ENCODE measurements around the gene GOLIM4. TPM values are rescaled to one million over a fixed set of nuclear protein-coding genes. Genes with fewer than 3 reads are reported as not detected.

Gene GOLIM4
- polyA plus RNA-seq, 2 donors: 5.7 to 6.9 TPM

DNA sequence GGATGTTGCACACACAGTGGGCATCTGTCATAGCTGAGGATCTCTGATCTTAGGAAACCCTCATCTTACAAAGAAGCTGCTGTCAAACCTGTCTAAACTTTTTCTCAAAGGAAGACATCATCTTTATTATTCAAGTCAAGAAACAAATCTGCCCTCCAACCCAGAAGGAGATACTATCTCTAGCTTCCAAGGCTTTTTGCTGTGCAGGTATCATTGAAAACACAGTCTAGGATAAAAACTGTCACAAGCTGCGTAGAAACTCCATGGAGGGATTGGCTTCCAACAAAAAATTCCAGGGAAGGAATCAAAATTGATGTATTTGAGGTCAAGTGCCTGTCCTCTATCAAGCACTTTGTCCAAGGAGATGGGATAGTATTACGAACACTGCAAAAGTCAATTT lies 89.1 kb downstream of the GOLIM4 start:
- Histone ChIP-seq H3K4me3 (ENCODE audit: low read depth in 1 of 2, low read length in 2 of 2) (no peak overlapping the region), H3K4me1 (ENCODE audit: control insufficient read depth in 2 of 2, insufficient read depth in 2 of 2, low read length in 1 of 2) (no peaks in the 10 kb centered on the region), H3K36me3 (ENCODE audit: control insufficient read depth in 2 of 2, insufficient read depth in 2 of 2, low read length in 1 of 2) (no peaks in the 10 kb centered on the region), H3K27ac (ENCODE audit: low read depth in 2 of 2, low read length in 1 of 2) (no peak overlapping the region), H3K9me3 (ENCODE audit: control insufficient read depth in 2 of 2, insufficient read depth in 1 of 2, low read depth in 1 of 2, low read length in 1 of 2) (no peaks in the 10 kb centered on the region), H3K27me3 (ENCODE audit: control insufficient read depth in 1 of 2, insufficient read depth in 2 of 2, low read length in 2 of 2) (no peaks in the 10 kb centered on the region)
- 89 to 90% methylated on average over 2 of the region's 2 CpGs for WGBS, 2 donors

DNA sequence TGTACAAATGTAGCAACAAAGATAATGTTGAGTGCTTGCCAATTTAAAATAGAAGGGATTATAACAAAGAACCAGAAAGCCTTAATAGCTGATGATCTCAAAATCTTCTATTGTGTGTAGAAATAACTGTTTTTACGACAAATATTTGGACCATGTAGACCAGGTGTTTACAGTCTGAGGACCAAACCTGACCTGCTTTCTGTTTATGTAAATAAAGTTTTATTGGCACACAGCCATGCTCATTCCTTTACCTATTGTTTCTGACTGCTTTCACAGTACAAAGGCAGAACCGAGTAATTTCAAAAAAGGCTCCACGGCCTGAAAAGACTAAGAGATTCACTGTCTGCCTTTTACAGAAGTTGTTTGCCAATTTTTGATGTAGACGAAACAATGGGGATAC lies 91.8 kb downstream of the GOLIM4 start:
- no peaks in the 10 kb centered on the region for H3K36me3 ChIP-seq (ENCODE audit: control insufficient read depth in 2 of 2, insufficient read depth in 2 of 2, low read length in 1 of 2)
- no peaks in the 10 kb centered on the region for H3K9me3 ChIP-seq (ENCODE audit: control insufficient read depth in 2 of 2, insufficient read depth in 1 of 2, low read depth in 1 of 2, low read length in 1 of 2)
- no peak overlapping the region for H3K4me3 ChIP-seq (ENCODE audit: low read depth in 1 of 2, low read length in 2 of 2)
- H3K4me1 ChIP-seq (ENCODE audit: control insufficient read depth in 2 of 2, insufficient read depth in 2 of 2, low read length in 1 of 2): no peaks in the 10 kb centered on the region
- H3K27ac ChIP-seq (ENCODE audit: low read depth in 2 of 2, low read length in 1 of 2): no peak overlapping the region
- 63 to 70% methylated on average over 4 of the region's 4 CpGs for whole genome bisulfite sequencing, 2 donors
- H3K27me3 ChIP-seq (ENCODE audit: control insufficient read depth in 1 of 2, insufficient read depth in 2 of 2, low read length in 2 of 2): no peaks in the 10 kb centered on the region

DNA sequence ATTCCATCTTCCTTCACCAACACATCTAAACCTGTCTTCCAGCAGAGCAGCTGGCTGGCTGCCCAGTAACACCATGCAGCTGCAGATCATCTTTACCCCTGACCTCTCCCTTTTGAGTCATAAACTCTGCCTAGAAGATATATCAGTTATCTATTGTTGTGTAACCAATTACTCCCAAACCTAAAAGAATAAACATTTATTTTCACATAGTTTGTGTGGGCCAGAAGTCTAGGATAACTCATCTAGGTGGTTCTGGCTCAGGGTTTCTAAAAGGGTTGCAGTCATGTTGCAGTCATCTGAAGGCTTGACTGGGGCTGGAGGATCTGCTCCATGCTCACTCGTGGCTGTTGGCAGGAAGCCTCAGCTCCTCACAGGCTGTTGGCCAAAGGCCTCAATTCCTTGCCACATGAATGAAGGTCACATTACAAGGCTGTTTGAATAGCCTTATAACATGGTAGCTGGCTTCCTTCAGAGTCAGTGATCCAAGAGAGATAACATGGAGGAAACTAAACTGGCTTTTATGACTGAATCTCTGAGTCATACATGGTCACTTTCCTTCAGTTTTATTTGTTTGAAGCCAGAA lies 92.8 kb downstream of the GOLIM4 start:
- no peak overlapping the region for H3K27ac ChIP-seq (ENCODE audit: low read depth in 2 of 2, low read length in 1 of 2)
- H3K36me3 ChIP-seq (ENCODE audit: control insufficient read depth in 2 of 2, insufficient read depth in 2 of 2, low read length in 1 of 2): no peaks in the 10 kb centered on the region
- H3K4me3 ChIP-seq (ENCODE audit: low read depth in 1 of 2, low read length in 2 of 2): no peak overlapping the region
- H3K27me3 ChIP-seq (ENCODE audit: control insufficient read depth in 1 of 2, insufficient read depth in 2 of 2, low read length in 2 of 2): no peaks in the 10 kb centered on the region
- no peaks in the 10 kb centered on the region for H3K4me1 ChIP-seq (ENCODE audit: control insufficient read depth in 2 of 2, insufficient read depth in 2 of 2, low read length in 1 of 2)
- WGBS, 2 donors: 24 to 29% methylated on average over 1 of the region's 1 CpG
- H3K9me3 ChIP-seq (ENCODE audit: control insufficient read depth in 2 of 2, insufficient read depth in 1 of 2, low read depth in 1 of 2, low read length in 1 of 2): no peaks in the 10 kb centered on the region

GRCh38 chr3:168001244-168001643 lies 94.5 kb downstream of the GOLIM4 start:
- WGBS, 2 donors: 83 to 93% methylated on average over 1 of the region's 1 CpG
- H3K27ac ChIP-seq (ENCODE audit: low read depth in 2 of 2, low read length in 1 of 2): no peak overlapping the region
- H3K4me1 ChIP-seq (ENCODE audit: control insufficient read depth in 2 of 2, insufficient read depth in 2 of 2, low read length in 1 of 2): no peaks in the 10 kb centered on the region
- H3K36me3 ChIP-seq (ENCODE audit: control insufficient read depth in 2 of 2, insufficient read depth in 2 of 2, low read length in 1 of 2): no peaks in the 10 kb centered on the region
- no peaks in the 10 kb centered on the region for H3K9me3 ChIP-seq (ENCODE audit: control insufficient read depth in 2 of 2, insufficient read depth in 1 of 2, low read depth in 1 of 2, low read length in 1 of 2)
- no peak overlapping the region for H3K4me3 ChIP-seq (ENCODE audit: low read depth in 1 of 2, low read length in 2 of 2)
- H3K27me3 ChIP-seq (ENCODE audit: control insufficient read depth in 1 of 2, insufficient read depth in 2 of 2, low read length in 2 of 2): no peaks in the 10 kb centered on the region

- no peaks in the 10 kb centered on the region for H3K27me3 ChIP-seq (ENCODE audit: control insufficient read depth in 1 of 2, insufficient read depth in 2 of 2, low read length in 2 of 2)
- no peaks in the 10 kb centered on the region for H3K4me1 ChIP-seq (ENCODE audit: control insufficient read depth in 2 of 2, insufficient read depth in 2 of 2, low read length in 1 of 2)
- no peaks in the 10 kb centered on the region for H3K36me3 ChIP-seq (ENCODE audit: control insufficient read depth in 2 of 2, insufficient read depth in 2 of 2, low read length in 1 of 2)
- no peak overlapping the region for H3K4me3 ChIP-seq (ENCODE audit: low read depth in 1 of 2, low read length in 2 of 2)
- H3K27ac ChIP-seq (ENCODE audit: low read depth in 2 of 2, low read length in 1 of 2): no peak overlapping the region
- 87 to 88% methylated on average over 5 of the region's 5 CpGs for WGBS, 2 donors
- no peaks in the 10 kb centered on the region for H3K9me3 ChIP-seq (ENCODE audit: control insufficient read depth in 2 of 2, insufficient read depth in 1 of 2, low read depth in 1 of 2, low read length in 1 of 2)
Observed at GRCh38 chr3:167998253-167998652, 97.5 kb downstream of the GOLIM4 start.

DNA sequence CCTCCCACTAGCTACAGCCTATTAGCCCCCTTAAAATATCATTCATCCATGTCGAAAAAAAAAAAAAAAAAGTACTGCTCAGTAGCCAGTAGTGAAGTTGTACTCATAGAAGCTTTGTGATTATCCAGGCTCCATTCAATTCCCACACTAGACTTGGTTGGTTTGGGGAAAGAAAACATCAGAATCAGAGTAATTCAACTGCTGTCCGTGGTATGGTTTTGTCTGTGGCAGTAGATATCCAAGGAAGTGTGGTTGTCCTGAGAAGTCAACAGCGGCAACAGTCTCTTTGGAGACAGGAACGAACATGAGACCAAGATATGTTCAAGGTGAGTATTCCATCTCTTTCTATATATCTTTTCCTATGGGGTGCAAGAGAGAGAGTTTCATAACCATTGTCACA lies 99.2 kb downstream of the GOLIM4 start:
- Histone ChIP-seq H3K4me3 (ENCODE audit: low read depth in 1 of 2, low read length in 2 of 2) (no peak overlapping the region), H3K4me1 (ENCODE audit: control insufficient read depth in 2 of 2, insufficient read depth in 2 of 2, low read length in 1 of 2) (no peaks in the 10 kb centered on the region), H3K27ac (ENCODE audit: low read depth in 2 of 2, low read length in 1 of 2) (no peak overlapping the region), H3K27me3 (ENCODE audit: control insufficient read depth in 1 of 2, insufficient read depth in 2 of 2, low read length in 2 of 2) (no peaks in the 10 kb centered on the region), H3K36me3 (ENCODE audit: control insufficient read depth in 2 of 2, insufficient read depth in 2 of 2, low read length in 1 of 2) (no peaks in the 10 kb centered on the region), H3K9me3 (ENCODE audit: control insufficient read depth in 2 of 2, insufficient read depth in 1 of 2, low read depth in 1 of 2, low read length in 1 of 2) (no peaks in the 10 kb centered on the region)
- WGBS, 2 donors: 79 to 86% methylated on average over 4 of the region's 4 CpGs

DNA sequence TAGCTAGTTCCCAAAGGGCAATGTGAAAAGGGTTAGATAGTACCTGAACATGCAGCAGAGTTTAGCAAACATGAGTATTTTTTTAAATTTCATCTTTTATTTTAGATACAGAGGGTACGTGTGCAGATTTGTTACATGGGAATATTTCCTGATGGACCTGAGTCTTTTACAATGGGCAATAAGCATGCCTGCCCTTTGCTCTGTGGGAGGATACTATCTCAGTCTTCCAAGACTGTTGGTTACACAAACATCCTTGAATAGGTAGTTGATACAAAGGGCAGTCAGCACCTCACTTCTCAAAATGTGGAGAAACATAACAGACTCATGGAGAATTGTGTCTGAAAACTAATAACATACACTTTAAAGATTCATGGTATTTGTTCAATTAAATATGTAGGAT lies 103.3 kb downstream of the GOLIM4 start:
- Histone ChIP-seq H3K4me1 (ENCODE audit: control insufficient read depth in 2 of 2, insufficient read depth in 2 of 2, low read length in 1 of 2) (no peaks in the 10 kb centered on the region), H3K27ac (ENCODE audit: low read depth in 2 of 2, low read length in 1 of 2) (no peak overlapping the region), H3K36me3 (ENCODE audit: control insufficient read depth in 2 of 2, insufficient read depth in 2 of 2, low read length in 1 of 2) (no peaks in the 10 kb centered on the region), H3K9me3 (ENCODE audit: control insufficient read depth in 2 of 2, insufficient read depth in 1 of 2, low read depth in 1 of 2, low read length in 1 of 2) (no peaks in the 10 kb centered on the region), H3K4me3 (ENCODE audit: low read depth in 1 of 2, low read length in 2 of 2) (no peak overlapping the region), H3K27me3 (ENCODE audit: control insufficient read depth in 1 of 2, insufficient read depth in 2 of 2, low read length in 2 of 2) (no peaks in the 10 kb centered on the region)
- whole genome bisulfite sequencing, 2 donors: 66 to 89% methylated on average over 1 of the region's 1 CpG

- no peak overlapping the region for H3K4me3 ChIP-seq (ENCODE audit: low read depth in 1 of 2, low read length in 2 of 2)
- H3K27me3 ChIP-seq (ENCODE audit: control insufficient read depth in 1 of 2, insufficient read depth in 2 of 2, low read length in 2 of 2): no peaks in the 10 kb centered on the region
- H3K36me3 ChIP-seq (ENCODE audit: control insufficient read depth in 2 of 2, insufficient read depth in 2 of 2, low read length in 1 of 2): no peaks in the 10 kb centered on the region
- H3K9me3 ChIP-seq (ENCODE audit: control insufficient read depth in 2 of 2, insufficient read depth in 1 of 2, low read depth in 1 of 2, low read length in 1 of 2): no peaks in the 10 kb centered on the region
- WGBS, 2 donors: 86 to 88% methylated on average over 6 of the region's 6 CpGs
- no peaks in the 10 kb centered on the region for H3K4me1 ChIP-seq (ENCODE audit: control insufficient read depth in 2 of 2, insufficient read depth in 2 of 2, low read length in 1 of 2)
- no peak overlapping the region for H3K27ac ChIP-seq (ENCODE audit: low read depth in 2 of 2, low read length in 1 of 2)
Observed at GRCh38 chr3:167991213-167991612, 104.5 kb downstream of the GOLIM4 start.

- Histone ChIP-seq H3K9me3 (ENCODE audit: control insufficient read depth in 2 of 2, insufficient read depth in 1 of 2, low read depth in 1 of 2, low read length in 1 of 2) (no peaks in the 10 kb centered on the region), H3K4me3 (ENCODE audit: low read depth in 1 of 2, low read length in 2 of 2) (no peak overlapping the region), H3K27ac (ENCODE audit: low read depth in 2 of 2, low read length in 1 of 2) (no peak overlapping the region), H3K27me3 (ENCODE audit: control insufficient read depth in 1 of 2, insufficient read depth in 2 of 2, low read length in 2 of 2) (no peaks in the 10 kb centered on the region), H3K36me3 (ENCODE audit: control insufficient read depth in 2 of 2, insufficient read depth in 2 of 2, low read length in 1 of 2) (no peaks in the 10 kb centered on the region), H3K4me1 (ENCODE audit: control insufficient read depth in 2 of 2, insufficient read depth in 2 of 2, low read length in 1 of 2) (no peaks in the 10 kb centered on the region)
- 58 to 74% methylated on average over 6 of the region's 6 CpGs for WGBS, 2 donors
Observed at GRCh38 chr3:167989999-167990398, 105.7 kb downstream of the GOLIM4 start.

DNA sequence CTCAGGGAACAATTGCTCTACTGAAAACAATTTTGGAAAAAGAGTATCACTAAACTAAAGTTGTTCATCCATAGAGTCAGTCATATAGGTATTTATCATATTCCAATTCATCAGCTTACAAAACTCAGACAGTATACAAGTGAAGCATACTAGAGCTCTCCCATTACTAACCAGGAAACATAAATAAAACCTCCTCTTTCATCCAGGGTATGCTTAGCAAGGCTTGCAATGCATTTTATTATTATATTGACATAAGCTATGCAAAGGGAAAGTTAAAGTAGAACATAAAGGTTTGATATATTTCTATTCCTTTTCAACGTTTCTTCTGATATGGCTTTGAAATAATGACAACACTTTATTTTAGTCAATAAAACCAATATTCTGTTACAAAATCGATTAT lies 106.7 kb downstream of the GOLIM4 start:
- no peak overlapping the region for H3K27ac ChIP-seq (ENCODE audit: low read depth in 2 of 2, low read length in 1 of 2)
- H3K4me1 ChIP-seq (ENCODE audit: control insufficient read depth in 2 of 2, insufficient read depth in 2 of 2, low read length in 1 of 2): no peaks in the 10 kb centered on the region
- 61 to 70% methylated on average over 2 of the region's 2 CpGs for WGBS, 2 donors
- no peak overlapping the region for H3K4me3 ChIP-seq (ENCODE audit: low read depth in 1 of 2, low read length in 2 of 2)
- H3K9me3 ChIP-seq (ENCODE audit: control insufficient read depth in 2 of 2, insufficient read depth in 1 of 2, low read depth in 1 of 2, low read length in 1 of 2): no peaks in the 10 kb centered on the region
- no peaks in the 10 kb centered on the region for H3K36me3 ChIP-seq (ENCODE audit: control insufficient read depth in 2 of 2, insufficient read depth in 2 of 2, low read length in 1 of 2)
- H3K27me3 ChIP-seq (ENCODE audit: control insufficient read depth in 1 of 2, insufficient read depth in 2 of 2, low read length in 2 of 2): no peaks in the 10 kb centered on the region

Data from esophagus (tissue), 2 donors.